ENCODE data around the gene MRM3.

Gene MRM3

GRCh38 chr17:773016-773415 lies 9.1 kb upstream of the MRM3 start:
- Histone ChIP-seq H3K36me3 (ENCODE audit: low read length) (peaks cover 30% of the 10 kb centered on the region; the same call in 1 of the 2 replicates), H3K27ac (ENCODE audit: low read depth, low read length) (no peak overlapping the region), H3K4me2 (ENCODE audit: low read depth, low read length, poor library complexity, severe bottlenecking) (no peak overlapping the region)

GRCh38 chr17:773467-774312 lies 8.5 kb upstream of the MRM3 start:
- Histone ChIP-seq H3K79me2 (ENCODE audit: insufficient read depth, low read length) (no peaks in the 10 kb centered on the region; the same call in 1 of the 2 replicates), H3K27me3 (ENCODE audit: low read length) (no peaks in the 10 kb centered on the region), H4K20me1 (ENCODE audit: low read depth, low read length) (no peaks in the 10 kb centered on the region), H3K9me3 (ENCODE audit: insufficient read depth, low read length) (no peaks in the 10 kb centered on the region), H3K36me3 (ENCODE audit: low read length) (peaks cover 30% of the 10 kb centered on the region; the same call in 1 of the 2 replicates), H3K4me3 (ENCODE audit: insufficient read depth, low read length, poor library complexity, severe bottlenecking) (no peak overlapping the region), H2AFZ (ENCODE audit: low read depth, low read length, severe bottlenecking) (no peak overlapping the region), H3F3A (ENCODE audit: insufficient read depth) (no peaks in the 10 kb centered on the region), H3K27ac (ENCODE audit: low read depth, low read length) (no peak overlapping the region), H3K4me2 (ENCODE audit: low read depth, low read length, poor library complexity, severe bottlenecking) (no peak overlapping the region), H3K9ac (ENCODE audit: low read length) (no peak overlapping the region), H3K9me2 (replicated peaks; ENCODE audit: insufficient read depth, low read length) (no peaks in the 10 kb centered on the region)
- TF ChIP-seq CTCF (IDR thresholded peaks at IDR 0.05; ENCODE audit: insufficient read depth, low read length, poor library complexity, severe bottlenecking) = no peak
- TF ChIP-seq EZH2phosphoT487 (conservative IDR thresholded peaks at IDR 0.05; ENCODE audit: low read length) = no peak

More at GRCh38 chr17:773016-773415, 9.1 kb upstream of the MRM3 start:
- TF ChIP-seq CTCF (IDR thresholded peaks at IDR 0.05; ENCODE audit: insufficient read depth, low read length, poor library complexity, severe bottlenecking) (no peak), EZH2phosphoT487 (conservative IDR thresholded peaks at IDR 0.05; ENCODE audit: low read length) (no peak)
- Histone ChIP-seq H3K9me2 (replicated peaks; ENCODE audit: insufficient read depth, low read length) (no peaks in the 10 kb centered on the region), H3K27me3 (ENCODE audit: low read length) (no peaks in the 10 kb centered on the region), H2AFZ (ENCODE audit: low read depth, low read length, severe bottlenecking) (no peak overlapping the region), H3F3A (ENCODE audit: insufficient read depth) (no peaks in the 10 kb centered on the region), H3K9me3 (ENCODE audit: insufficient read depth, low read length) (no peaks in the 10 kb centered on the region), H3K79me2 (ENCODE audit: insufficient read depth, low read length) (no peaks in the 10 kb centered on the region), H3K4me3 (ENCODE audit: insufficient read depth, low read length, poor library complexity, severe bottlenecking) (no peak overlapping the region), H4K20me1 (ENCODE audit: low read depth, low read length) (no peaks in the 10 kb centered on the region), H3K9ac (ENCODE audit: low read length) (no peak overlapping the region)

- H3K4me3 ChIP-seq (ENCODE audit: insufficient read depth, low read length, poor library complexity, severe bottlenecking) = no peak overlapping the region
- H3K27me3 ChIP-seq (ENCODE audit: low read length) = no peaks in the 10 kb centered on the region
- no peaks in the 10 kb centered on the region for H3K9me3 ChIP-seq (ENCODE audit: insufficient read depth, low read length)
- H3K4me2 ChIP-seq (ENCODE audit: low read depth, low read length, poor library complexity, severe bottlenecking) = no peak overlapping the region
- H3K36me3 ChIP-seq (ENCODE audit: low read length) = peaks cover 30% of the 10 kb centered on the region; the same call in 1 of the 2 replicates
- H3K9me2 ChIP-seq (replicated peaks; ENCODE audit: insufficient read depth, low read length) = no peaks in the 10 kb centered on the region
- H3K27ac ChIP-seq (ENCODE audit: low read depth, low read length) = no peak overlapping the region
- H3K79me2 ChIP-seq (ENCODE audit: insufficient read depth, low read length) = no peaks in the 10 kb centered on the region; the same call in 1 of the 2 replicates
- H3K9ac ChIP-seq (ENCODE audit: low read length) = no peak overlapping the region
- no peak overlapping the region for H2AFZ ChIP-seq (ENCODE audit: low read depth, low read length, severe bottlenecking)
- TF ChIP-seq EZH2phosphoT487 (conservative IDR thresholded peaks at IDR 0.05; ENCODE audit: low read length) (no peak), CTCF (IDR thresholded peaks at IDR 0.05; ENCODE audit: insufficient read depth, low read length, poor library complexity, severe bottlenecking) (no peak)
- H3F3A ChIP-seq (ENCODE audit: insufficient read depth) = no peaks in the 10 kb centered on the region
- no peaks in the 10 kb centered on the region for H4K20me1 ChIP-seq (ENCODE audit: low read depth, low read length)
Observed at GRCh38 chr17:774313-774584, 7.9 kb upstream of the MRM3 start.

Data from SU-DHL-6 (cell line).